NB4 (cell line): ENCODE results near the gene HS3ST5.

Experiments used
- DNase-seq: peaks from one replicate; pipeline ENCODE4 v3.0.0; 2010; ENCODE audit warnings: low read depth
- H3K4me3 ChIP-seq: one replicate; pipeline ENCODE4 v1.5.1; 2011; ENCODE audit warnings: mild to moderate bottlenecking, low read depth, low read length, moderate library complexity
- CTCF ChIP-seq: IDR thresholded peaks from one replicate; pipeline ENCODE4 v1.5.1; 2012; ENCODE audit warnings: low read depth, low read length
- MAX ChIP-seq: IDR thresholded peaks from 2 replicates; pipeline ENCODE4 v1.6.1; 2011; ENCODE audit warnings: low read depth, low read length
- MYC ChIP-seq: IDR thresholded peaks from 2 replicates; pipeline ENCODE4 v1.6.1; 2011; ENCODE audit warnings: low read depth, low read length
- POLR2A ChIP-seq: IDR thresholded peaks from 2 replicates; pipeline ENCODE4 v1.6.1; 2011; ENCODE audit warnings: mild to moderate bottlenecking; ENCODE audit not compliant: insufficient read length; ENCODE audit errors: extremely low read depth

The HS3ST5 gene

DNA sequence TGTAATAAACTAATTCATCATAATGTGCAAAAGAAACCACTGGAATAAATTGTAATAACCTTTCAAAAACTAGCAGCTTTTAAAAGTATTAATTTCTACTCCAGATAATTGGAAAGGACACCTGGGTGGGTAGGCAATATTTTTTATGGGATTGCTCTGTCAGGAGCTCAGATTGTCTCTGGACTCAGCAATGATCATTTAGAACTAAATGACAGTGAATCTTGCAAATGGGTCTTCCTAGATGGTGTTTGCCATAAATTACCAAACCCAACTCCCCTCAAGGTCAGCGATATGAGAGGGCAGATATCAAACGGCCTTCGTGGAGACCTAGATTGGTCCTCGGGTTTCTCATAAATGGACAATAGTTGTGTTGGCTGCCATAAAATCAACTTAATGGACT, 181.9 kb downstream of the HS3ST5 start:
- TF ChIP-seq MAX (no peak), POLR2A (no peak), MYC (no peak), CTCF (no peak)
- no peak overlapping the region for H3K4me3 ChIP-seq
- DNase-seq: no peak

- no peak for TF ChIP-seq MAX
- no peak for TF ChIP-seq POLR2A
- no peak for TF ChIP-seq MYC
- no peak for TF ChIP-seq CTCF
- H3K4me3 ChIP-seq: no peak overlapping the region
- DNase-seq: no peak
Observed at GRCh38 chr6:114159727-114160126, 183.1 kb downstream of the HS3ST5 start.

GRCh38 chr6:114158838-114159694, 183.8 kb downstream of the HS3ST5 start:
- DNase-seq: no peak
- TF ChIP-seq MYC (no peak), CTCF (no peak), MAX (no peak), POLR2A (no peak)
- no peak overlapping the region for H3K4me3 ChIP-seq

- TF ChIP-seq MAX: no peak
- no peak for TF ChIP-seq MYC
- no peak for TF ChIP-seq POLR2A
- TF ChIP-seq CTCF: no peak
- no peak overlapping the region for H3K4me3 ChIP-seq
- DNase-seq: no peak
Observed at GRCh38 chr6:114158411-114158810, 184.4 kb downstream of the HS3ST5 start.

- H3K4me3 ChIP-seq: no peak overlapping the region
- DNase-seq: no peak
- TF ChIP-seq POLR2A: no peak
- no peak for TF ChIP-seq MYC
- TF ChIP-seq CTCF: no peak
- no peak for TF ChIP-seq MAX
Observed at GRCh38 chr6:114157848-114158247, 185.0 kb downstream of the HS3ST5 start.
